Astrocyte (in vitro differentiated cells and primary cell): ENCODE measurements around the gene SH3TC2.

Source experiments
- EZH2 ChIP-seq: IDR thresholded peaks from 2 replicates; pipeline ENCODE4 v1.6.1; 2012; ENCODE audit warnings: mild to moderate bottlenecking, low read length, inconsistent platforms; ENCODE audit not compliant: insufficient read depth
- TF ChIP-seq, protein P1 (sequence below): IDR thresholded peaks from 2 replicates; pipeline ENCODE4 v1.5.1; 2011; ENCODE audit warnings: low read depth, mild to moderate bottlenecking, inconsistent platforms, low read length, moderate library complexity; ENCODE audit not compliant: insufficient read depth

DNA sequence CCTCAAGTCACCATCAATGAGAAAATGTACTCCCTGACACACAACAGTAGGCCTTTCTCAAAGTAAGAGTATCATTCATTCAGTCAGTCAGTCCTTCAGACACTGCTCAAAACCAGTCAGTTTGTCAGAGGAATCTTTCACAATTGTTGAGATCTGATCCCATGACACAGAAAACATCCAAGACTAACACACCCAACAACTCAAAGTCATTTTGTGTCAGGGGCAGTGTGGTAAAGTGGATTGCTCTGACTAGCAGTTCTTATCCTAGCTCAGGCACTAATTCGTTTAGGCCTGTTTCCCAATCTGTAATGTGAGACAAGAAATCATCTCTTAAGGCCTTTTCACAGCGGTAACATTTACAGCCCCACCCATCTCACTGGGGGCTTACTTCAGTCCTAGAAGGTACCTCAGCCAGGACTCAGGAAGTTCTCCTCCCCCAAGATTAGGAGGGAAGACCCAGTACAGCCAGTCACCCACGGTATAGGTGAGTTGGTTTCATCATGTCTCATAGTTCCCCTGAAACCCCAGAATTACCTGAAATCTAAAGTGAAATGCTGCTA, 31.9 kb downstream of the SH3TC2 start:
- TF ChIP-seq, protein P1, sequence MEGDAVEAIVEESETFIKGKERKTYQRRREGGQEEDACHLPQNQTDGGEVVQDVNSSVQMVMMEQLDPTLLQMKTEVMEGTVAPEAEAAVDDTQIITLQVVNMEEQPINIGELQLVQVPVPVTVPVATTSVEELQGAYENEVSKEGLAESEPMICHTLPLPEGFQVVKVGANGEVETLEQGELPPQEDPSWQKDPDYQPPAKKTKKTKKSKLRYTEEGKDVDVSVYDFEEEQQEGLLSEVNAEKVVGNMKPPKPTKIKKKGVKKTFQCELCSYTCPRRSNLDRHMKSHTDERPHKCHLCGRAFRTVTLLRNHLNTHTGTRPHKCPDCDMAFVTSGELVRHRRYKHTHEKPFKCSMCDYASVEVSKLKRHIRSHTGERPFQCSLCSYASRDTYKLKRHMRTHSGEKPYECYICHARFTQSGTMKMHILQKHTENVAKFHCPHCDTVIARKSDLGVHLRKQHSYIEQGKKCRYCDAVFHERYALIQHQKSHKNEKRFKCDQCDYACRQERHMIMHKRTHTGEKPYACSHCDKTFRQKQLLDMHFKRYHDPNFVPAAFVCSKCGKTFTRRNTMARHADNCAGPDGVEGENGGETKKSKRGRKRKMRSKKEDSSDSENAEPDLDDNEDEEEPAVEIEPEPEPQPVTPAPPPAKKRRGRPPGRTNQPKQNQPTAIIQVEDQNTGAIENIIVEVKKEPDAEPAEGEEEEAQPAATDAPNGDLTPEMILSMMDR: no peak
- TF ChIP-seq EZH2: no peak
